Measurements from ENCODE around the gene CHST4. TPM values are rescaled to one million over a fixed set of nuclear protein-coding genes. Genes with fewer than 3 reads are reported as not detected.

Gene CHST4
- total RNA-seq, 1 experiment from 2014 or later: 5.9 TPM

DNA sequence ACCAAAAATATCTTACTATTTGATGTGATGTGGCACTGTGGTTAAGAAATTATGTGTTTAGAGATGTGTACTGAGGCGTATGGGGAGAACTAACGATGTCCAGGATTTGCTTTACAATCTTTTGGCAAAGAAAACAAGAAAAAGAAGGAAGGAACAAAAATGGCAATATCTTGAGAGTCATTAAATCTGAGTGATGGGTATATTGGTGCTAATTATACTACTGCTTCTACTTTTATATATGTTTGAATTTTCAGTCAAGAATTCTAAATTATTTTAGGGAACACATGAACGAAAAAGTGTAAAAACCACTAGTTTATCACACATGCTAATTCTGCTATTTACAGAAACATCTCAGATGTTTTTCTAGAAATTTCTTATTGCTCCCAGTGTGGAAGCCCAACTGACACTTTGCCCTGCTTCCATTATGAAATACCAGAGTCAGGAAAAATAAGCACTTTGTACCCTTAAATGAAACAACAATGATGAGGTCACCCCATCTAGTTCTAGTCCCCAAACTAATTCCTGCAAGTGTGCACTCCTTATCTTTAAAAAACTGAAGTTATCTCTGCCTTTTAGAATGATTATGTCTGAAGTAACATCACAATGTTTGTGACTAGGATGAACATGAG, 31.8 kb downstream of the CHST4 start:
- Histone ChIP-seq H3K79me1 (ENCODE audit: insufficient read depth, low read depth, low read length, poor library complexity, severe bottlenecking) (no peaks in the 10 kb centered on the region), H3K14ac (ENCODE audit: insufficient read depth, low read length) (no peak overlapping the region), H3K4me2 (ENCODE audit: insufficient read depth, insufficient read length, low read length) (no peak overlapping the region), H2BK5ac (ENCODE audit: insufficient read length, low read length) (no peak overlapping the region), H3K4ac (ENCODE audit: low read depth, low read length) (no peak overlapping the region), H4K91ac (ENCODE audit: insufficient read length, low read depth, low read length) (no peak overlapping the region), H3T11ph (ENCODE audit: low read length) (no peak overlapping the region), H3K79me2 (ENCODE audit: insufficient read depth, low read length) (no peaks in the 10 kb centered on the region), H4K8ac (replicated peaks; ENCODE audit: insufficient read length, low read depth, low read length) (no peak overlapping the region), H2BK15ac (ENCODE audit: low read depth, low read length) (no peak overlapping the region), H2BK120ac (ENCODE audit: low read depth, low read length, poor library complexity, severe bottlenecking) (no peak overlapping the region), H3K9ac (ENCODE audit: extremely low read depth, insufficient read length, low read length) (no peak overlapping the region), H3K27me3 (ENCODE audit: insufficient read depth, low read length) (no peaks in the 10 kb centered on the region), H2AFZ (ENCODE audit: low read length) (no peak overlapping the region), H4K20me1 (ENCODE audit: control insufficient read depth, insufficient read depth, insufficient read length) (no peaks in the 10 kb centered on the region), H3K27ac (ENCODE audit: insufficient read length, low read depth, low read length) (no peak overlapping the region), H3K23ac (ENCODE audit: insufficient read length, low read depth, low read length) (no peak overlapping the region), H2AK5ac (ENCODE audit: insufficient read length, low read length) (no peak overlapping the region), H3K9me3 (ENCODE audit: control insufficient read depth, low read depth, low read length) (no peaks in the 10 kb centered on the region), H2BK20ac (ENCODE audit: low read depth, low read length, poor library complexity, severe bottlenecking) (no peak overlapping the region), H2BK12ac (ENCODE audit: insufficient read length, low read depth, low read length) (no peak overlapping the region), H3K18ac (ENCODE audit: insufficient read length, low read depth, low read length) (no peak overlapping the region), H3K23me2 (ENCODE audit: insufficient read length, low read depth, low read length, poor library complexity, severe bottlenecking) (no peaks in the 10 kb centered on the region), H3K4me1 (ENCODE audit: insufficient read depth, low read length) (no peaks in the 10 kb centered on the region), H3K56ac (ENCODE audit: insufficient read length, low read depth, low read length) (no peak overlapping the region), H4K5ac (ENCODE audit: insufficient read length, low read depth, low read length) (no peak overlapping the region)
- no peak for DNase-seq
- Mint-ChIP-seq H3K36me3 (ENCODE audit: insufficient read depth in 1 of 3, low read depth in 3 of 3) (peaks cover under 1 to 13% (median 11%) of the 10 kb centered on the region in 3 experiments; a peak in 4 of 7 replicates), H3K4me1 (no peaks in the 10 kb centered on the region), H3K27ac (no peak overlapping the region), H3K9me3 (peaks cover 17 to 18% of the 10 kb centered on the region in 2 experiments), H3K27me3 (ENCODE audit: low read depth) (peaks cover 21% of the 10 kb centered on the region), H3K4me3 (no peak overlapping the region)
- TF ChIP-seq, protein P1, sequence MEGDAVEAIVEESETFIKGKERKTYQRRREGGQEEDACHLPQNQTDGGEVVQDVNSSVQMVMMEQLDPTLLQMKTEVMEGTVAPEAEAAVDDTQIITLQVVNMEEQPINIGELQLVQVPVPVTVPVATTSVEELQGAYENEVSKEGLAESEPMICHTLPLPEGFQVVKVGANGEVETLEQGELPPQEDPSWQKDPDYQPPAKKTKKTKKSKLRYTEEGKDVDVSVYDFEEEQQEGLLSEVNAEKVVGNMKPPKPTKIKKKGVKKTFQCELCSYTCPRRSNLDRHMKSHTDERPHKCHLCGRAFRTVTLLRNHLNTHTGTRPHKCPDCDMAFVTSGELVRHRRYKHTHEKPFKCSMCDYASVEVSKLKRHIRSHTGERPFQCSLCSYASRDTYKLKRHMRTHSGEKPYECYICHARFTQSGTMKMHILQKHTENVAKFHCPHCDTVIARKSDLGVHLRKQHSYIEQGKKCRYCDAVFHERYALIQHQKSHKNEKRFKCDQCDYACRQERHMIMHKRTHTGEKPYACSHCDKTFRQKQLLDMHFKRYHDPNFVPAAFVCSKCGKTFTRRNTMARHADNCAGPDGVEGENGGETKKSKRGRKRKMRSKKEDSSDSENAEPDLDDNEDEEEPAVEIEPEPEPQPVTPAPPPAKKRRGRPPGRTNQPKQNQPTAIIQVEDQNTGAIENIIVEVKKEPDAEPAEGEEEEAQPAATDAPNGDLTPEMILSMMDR (conservative IDR thresholded peaks at IDR 0.05): no peak
- 100% methylated on average over 2 of the region's 3 CpGs for whole genome bisulfite sequencing (ENCODE audit: extremely low coverage, insufficient read length, low lambda C conversion rate)
